Neural cell (in vitro differentiated cells): ENCODE results near the gene SFN.

Source experiments
- MXI1 ChIP-seq: fragments of 450-650 bp; conservative IDR thresholded peaks from 2 replicates; pipeline ENCODE4 v1.6.1; 2014; ENCODE audit warnings: antibody characterized with exemption, mild to moderate bottlenecking; ENCODE audit not compliant: poor library complexity, severe bottlenecking
- POLR2AphosphoS5 ChIP-seq: IDR thresholded peaks from 2 replicates; pipeline ENCODE4 v1.6.1; 2012
- SMC3 ChIP-seq: fragments of 450-650 bp; conservative IDR thresholded peaks from 2 replicates; pipeline ENCODE4 v1.6.1; 2014; ENCODE audit warnings: antibody characterized with exemption, mild to moderate bottlenecking, moderate library complexity; ENCODE audit not compliant: poor library complexity
- TF ChIP-seq, protein P1 (sequence below): fragments of 450-650 bp; IDR thresholded peaks from 2 replicates; pipeline ENCODE4 v1.5.1; 2014; ENCODE audit warnings: antibody characterized with exemption, mild to moderate bottlenecking, moderate library complexity; ENCODE audit not compliant: poor library complexity, severe bottlenecking

DNA sequence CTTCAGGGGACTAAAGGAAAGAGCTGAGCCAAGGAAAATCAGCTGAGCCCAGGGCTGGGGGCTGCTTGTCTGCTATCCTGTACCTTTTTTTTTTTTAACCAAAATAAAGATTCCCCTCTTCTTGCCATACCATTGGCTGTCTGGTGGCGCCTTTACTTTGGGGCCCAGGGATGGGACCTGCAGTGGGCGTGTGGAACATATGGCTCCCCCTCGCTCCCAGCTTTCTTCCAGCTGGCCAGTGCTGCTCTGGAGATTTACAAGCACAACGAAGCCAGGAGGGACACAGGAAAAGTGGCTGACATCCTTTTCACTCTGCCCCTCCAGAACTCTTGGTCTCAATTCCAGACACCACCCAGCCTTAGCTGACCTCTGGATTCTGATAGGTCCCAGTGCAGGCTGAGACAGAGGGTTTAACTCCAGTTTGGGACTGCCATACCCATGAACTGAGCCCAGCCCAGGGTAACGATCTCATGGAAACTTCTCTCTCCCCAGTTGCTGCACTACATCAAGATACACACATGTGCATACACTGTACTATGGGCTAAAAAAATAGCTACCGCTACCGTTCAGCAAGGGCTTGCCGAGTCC, 5.4 kb upstream of the SFN start:
- TF ChIP-seq, protein P1, sequence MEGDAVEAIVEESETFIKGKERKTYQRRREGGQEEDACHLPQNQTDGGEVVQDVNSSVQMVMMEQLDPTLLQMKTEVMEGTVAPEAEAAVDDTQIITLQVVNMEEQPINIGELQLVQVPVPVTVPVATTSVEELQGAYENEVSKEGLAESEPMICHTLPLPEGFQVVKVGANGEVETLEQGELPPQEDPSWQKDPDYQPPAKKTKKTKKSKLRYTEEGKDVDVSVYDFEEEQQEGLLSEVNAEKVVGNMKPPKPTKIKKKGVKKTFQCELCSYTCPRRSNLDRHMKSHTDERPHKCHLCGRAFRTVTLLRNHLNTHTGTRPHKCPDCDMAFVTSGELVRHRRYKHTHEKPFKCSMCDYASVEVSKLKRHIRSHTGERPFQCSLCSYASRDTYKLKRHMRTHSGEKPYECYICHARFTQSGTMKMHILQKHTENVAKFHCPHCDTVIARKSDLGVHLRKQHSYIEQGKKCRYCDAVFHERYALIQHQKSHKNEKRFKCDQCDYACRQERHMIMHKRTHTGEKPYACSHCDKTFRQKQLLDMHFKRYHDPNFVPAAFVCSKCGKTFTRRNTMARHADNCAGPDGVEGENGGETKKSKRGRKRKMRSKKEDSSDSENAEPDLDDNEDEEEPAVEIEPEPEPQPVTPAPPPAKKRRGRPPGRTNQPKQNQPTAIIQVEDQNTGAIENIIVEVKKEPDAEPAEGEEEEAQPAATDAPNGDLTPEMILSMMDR = no peak
- TF ChIP-seq SMC3 = no peak
- no peak for TF ChIP-seq MXI1
- TF ChIP-seq POLR2AphosphoS5 = no peak
